Testis (tissue), 2 donors: ENCODE results near the gene COX6B2.

Experiments used
- POLR2A ChIP-seq: fragments of 450-650 bp; IDR thresholded peaks from one replicate; pipeline ENCODE4 v1.6.1; 2017; ENCODE audit warnings: antibody characterized with exemption, mild to moderate bottlenecking, moderate library complexity
- TF ChIP-seq, protein P1 (sequence below), 3 experiments: fragments of 450-650 bp in 2 of 3; fragments of 200-600 bp in 1 of 3; sonication (generic) in 1 of 3; IDR thresholded peaks; one replicate each; pipeline ENCODE4 v1.5.1; 2016 to 2019; ENCODE audit warnings: antibody characterized with exemption in 3 of 3, mild to moderate bottlenecking in 2 of 3, moderate library complexity in 1 of 3

DNA sequence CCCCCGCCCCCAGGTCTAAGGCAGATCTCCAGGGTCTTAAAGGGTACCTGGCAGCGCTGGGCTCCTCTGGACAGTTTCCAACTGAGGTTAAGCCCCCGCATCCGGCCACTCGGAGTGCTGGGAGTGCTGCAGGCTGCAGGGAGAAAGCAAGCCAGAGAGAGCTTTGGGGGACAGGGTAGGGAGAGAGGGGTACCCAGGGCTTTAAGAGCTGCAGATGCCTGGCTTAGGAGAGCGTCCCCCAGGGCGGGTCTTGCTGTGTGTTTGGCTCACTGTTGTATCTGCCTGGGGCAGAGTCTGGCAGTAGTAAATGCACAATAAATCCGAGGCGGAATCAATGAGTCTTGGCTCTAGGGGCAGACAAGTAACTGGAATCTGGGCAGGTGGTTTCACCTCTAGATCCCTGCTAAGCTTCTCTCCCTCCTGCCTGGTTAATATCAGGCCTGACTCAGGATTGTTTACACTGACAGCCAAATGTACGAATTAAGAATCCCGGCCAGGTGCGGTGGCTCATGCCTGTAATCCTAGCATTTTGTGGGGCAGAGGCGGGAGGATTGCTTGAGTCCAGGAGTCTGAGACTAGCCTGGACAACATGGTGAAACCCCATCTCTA, 798 bp upstream of the COX6B2 start:
- TF ChIP-seq, protein P1, sequence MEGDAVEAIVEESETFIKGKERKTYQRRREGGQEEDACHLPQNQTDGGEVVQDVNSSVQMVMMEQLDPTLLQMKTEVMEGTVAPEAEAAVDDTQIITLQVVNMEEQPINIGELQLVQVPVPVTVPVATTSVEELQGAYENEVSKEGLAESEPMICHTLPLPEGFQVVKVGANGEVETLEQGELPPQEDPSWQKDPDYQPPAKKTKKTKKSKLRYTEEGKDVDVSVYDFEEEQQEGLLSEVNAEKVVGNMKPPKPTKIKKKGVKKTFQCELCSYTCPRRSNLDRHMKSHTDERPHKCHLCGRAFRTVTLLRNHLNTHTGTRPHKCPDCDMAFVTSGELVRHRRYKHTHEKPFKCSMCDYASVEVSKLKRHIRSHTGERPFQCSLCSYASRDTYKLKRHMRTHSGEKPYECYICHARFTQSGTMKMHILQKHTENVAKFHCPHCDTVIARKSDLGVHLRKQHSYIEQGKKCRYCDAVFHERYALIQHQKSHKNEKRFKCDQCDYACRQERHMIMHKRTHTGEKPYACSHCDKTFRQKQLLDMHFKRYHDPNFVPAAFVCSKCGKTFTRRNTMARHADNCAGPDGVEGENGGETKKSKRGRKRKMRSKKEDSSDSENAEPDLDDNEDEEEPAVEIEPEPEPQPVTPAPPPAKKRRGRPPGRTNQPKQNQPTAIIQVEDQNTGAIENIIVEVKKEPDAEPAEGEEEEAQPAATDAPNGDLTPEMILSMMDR (IDR thresholded peaks at IDR 0.05): no peak
- no peak for TF ChIP-seq POLR2A
